Esophagus mucosa (tissue), 1 donor: ENCODE data around the gene TRIM8. TPM values are rescaled to one million over a fixed set of nuclear protein-coding genes. Genes with fewer than 3 reads are reported as not detected.
A peak's percentile ranks its signal among the peaks of the same experiment; 100 is the strongest.

ENCODE experiments used
- ATAC-seq: fragments of 200-7000 bp; cut with Tn5 transposase; one replicate; pipeline ENCODE4 v1.9.1; 2020
- total RNA-seq: library from RNA; stranded (reverse); gene quantifications from one replicate; pipeline ENCODE4 v1.2.4, GENCODE V29; 2023
- donor health status: DM: yes; HTN: yes; CAD: no.

TRIM8 gene, protein sequence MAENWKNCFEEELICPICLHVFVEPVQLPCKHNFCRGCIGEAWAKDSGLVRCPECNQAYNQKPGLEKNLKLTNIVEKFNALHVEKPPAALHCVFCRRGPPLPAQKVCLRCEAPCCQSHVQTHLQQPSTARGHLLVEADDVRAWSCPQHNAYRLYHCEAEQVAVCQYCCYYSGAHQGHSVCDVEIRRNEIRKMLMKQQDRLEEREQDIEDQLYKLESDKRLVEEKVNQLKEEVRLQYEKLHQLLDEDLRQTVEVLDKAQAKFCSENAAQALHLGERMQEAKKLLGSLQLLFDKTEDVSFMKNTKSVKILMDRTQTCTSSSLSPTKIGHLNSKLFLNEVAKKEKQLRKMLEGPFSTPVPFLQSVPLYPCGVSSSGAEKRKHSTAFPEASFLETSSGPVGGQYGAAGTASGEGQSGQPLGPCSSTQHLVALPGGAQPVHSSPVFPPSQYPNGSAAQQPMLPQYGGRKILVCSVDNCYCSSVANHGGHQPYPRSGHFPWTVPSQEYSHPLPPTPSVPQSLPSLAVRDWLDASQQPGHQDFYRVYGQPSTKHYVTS
- 29.1 TPM for total RNA-seq

- ATAC-seq: peak; percentile 0
These were observed at the start of gene TRIM8 for GRCh38 chr10:102644066-102644645. TSS of gene TRIM8 (plus strand) at chr10:102644479. CDS start at chr10:102644618, 139 bp downstream.

- no peak for ATAC-seq
These were observed 49.0 kb upstream of the TRIM8 start for GRCh38 chr10:102595293-102595692.

- ATAC-seq: no peak
These were observed 48.4 kb upstream of the TRIM8 start for GRCh38 chr10:102595897-102596296.

- ATAC-seq: peak; percentile 75
These were observed 47.7 kb upstream of the TRIM8 start for GRCh38 chr10:102596506-102596971.

DNA sequence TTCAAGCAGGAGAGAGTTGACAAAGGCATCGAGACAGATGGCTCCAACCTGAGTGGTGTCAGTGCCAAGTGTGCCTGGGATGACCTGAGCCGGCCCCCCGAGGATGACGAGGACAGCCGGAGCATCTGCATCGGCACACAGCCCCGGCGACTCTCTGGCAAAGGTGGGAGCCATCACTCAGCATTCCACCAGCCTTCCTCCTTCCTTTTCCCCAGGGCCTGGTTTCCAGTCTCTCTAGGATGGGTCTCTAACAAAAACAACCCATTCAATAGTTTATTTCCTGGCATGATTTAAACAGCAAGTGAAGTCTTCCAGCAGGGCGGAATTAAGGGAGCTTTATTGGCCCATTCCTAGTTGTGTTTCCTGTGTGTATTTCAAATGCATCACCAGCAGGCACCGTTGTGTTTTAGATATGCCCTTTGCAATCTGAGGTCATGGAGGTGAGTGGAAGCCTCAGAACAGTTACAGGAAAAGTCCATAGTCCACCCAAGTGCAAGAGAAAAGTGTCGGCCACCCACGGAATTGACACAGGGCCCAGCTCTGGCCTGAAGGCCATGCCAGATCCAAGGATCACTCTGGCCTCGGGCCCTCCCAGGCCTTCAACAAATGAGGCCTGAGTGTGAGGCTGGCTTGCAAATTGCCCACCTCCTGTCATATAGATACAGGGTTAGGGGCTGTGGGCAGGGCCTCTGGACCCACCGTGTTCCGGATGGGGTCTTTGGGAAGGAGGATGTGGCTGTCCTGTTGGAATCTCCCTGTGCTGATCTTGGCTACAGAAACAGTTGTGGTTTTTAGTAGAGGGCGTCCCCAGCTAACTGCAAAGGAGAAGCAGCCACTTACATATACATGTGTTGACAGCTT lies 46.9 kb upstream of the TRIM8 start:
- ATAC-seq: no peak

DNA sequence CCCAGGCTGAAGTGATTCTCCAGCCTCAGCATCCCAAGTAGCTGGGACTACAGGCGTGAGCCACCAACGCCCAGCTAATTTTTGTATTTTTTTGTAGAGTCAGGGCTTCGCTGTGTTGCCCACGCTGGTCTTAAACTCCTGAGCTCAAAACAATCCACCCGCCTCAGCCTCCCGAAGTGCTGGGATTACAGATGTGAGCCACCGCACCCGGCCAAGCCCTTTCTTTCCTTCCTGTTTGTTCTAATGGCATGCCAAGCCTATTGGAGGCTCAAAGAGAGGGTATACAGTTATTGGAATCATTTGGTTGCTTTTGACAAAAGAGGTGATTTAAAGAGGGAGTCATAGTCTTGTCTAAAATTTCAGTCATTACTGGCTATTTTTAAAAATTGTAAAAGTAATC lies 46.0 kb upstream of the TRIM8 start:
- no peak for ATAC-seq

GRCh38 chr10:102599565-102600327 lies 44.5 kb upstream of the TRIM8 start:
- ATAC-seq: peak; percentile 20

GRCh38 chr10:102600816-102601215 lies 43.5 kb upstream of the TRIM8 start:
- no peak for ATAC-seq

DNA sequence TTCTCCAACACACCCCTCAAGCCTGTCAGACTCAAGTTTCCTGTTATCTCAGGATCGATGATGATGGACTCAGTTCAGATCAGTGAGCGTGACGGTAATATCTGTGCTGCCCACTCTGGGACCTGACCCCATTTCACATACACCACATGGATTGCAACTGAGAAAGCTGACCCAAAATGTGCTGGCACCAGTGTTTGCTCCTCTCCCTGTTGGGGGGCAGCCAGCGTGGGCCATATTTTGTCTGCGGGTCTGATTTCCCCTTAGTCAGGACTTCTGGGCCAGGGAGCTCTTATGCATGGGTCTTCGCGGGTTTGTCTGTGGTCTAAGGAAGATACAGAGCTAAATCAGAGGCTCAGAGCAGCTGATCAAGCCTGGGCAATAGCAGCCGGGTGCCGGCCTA lies 42.6 kb upstream of the TRIM8 start:
- ATAC-seq: no peak

DNA sequence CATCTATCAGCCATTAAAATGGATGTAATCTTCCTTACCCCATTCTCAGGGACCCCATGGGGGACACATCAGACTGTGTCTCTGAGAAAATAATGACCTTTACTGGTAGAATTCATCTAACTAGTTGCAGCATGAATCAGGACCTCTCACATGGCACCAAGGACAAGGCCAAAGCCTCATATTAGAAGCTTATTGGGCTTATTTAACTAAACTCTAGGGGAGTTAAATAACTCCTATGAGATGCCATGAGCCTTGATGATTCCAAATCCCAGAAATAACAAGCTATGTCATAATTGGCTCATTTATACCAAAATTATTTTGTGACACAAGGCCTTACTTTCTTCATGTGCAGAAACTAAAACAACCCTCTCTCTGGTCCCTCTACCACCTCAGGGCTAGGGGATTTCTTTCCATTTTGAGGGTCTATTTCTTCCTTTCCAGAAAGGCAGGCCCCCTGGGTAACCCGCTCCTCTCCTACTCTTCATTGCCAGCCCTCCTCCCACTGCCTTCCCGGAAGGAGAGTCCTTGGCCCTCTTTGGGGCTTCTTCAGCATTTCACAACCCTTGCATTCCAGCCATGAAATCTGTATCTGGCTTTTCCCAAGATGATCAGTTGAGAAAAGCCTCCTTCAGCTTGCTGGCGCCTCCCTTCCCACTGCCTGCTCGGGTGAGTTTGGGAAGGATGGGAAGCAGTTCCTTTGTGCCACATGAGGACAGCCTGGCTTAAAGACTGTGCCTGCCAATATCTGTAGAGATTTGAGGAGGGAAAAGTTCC lies 41.8 kb upstream of the TRIM8 start:
- ATAC-seq: no peak

- no peak for ATAC-seq
These were observed 40.3 kb upstream of the TRIM8 start for GRCh38 chr10:102603946-102604345.

DNA sequence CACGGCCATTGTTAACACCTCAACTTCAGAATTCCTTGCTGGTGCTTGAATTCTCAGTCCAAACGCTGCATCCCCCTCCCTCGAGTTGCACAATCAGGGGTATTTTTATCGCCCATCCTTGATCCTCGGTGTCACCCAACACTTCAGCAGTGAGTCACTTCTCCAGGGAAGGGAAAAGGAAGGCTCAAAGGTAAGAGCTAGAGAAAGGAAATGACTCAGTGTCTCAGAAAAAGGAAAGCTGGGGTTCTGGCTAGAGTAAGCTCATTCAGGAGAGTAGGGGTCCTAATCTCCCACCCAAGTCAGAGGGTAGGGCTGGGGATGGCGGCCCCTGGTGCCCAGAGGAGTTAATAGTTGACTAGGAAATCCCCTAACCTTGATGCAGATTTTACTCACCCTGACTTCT lies 39.8 kb upstream of the TRIM8 start:
- ATAC-seq: peak; percentile 52

DNA sequence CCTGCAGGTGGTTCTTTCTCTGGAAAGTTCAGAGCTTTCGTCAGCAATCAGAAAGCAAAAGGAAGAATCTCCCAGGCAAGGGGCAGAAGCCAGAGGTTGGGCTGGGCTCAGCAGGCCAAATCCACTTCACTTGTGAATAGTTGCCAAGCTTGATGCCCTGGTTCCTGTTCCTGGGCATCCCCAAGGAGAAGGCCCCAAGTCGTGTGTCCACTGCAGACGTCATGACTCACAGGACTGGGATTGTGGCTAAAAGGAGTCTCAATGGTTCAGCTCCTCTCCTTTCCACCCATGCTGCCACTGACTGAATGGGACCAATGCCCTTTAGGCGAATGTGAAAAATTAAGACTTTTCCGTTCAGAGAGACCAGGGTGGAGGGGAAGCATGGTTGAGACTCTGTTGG lies 38.6 kb upstream of the TRIM8 start:
- ATAC-seq: no peak

DNA sequence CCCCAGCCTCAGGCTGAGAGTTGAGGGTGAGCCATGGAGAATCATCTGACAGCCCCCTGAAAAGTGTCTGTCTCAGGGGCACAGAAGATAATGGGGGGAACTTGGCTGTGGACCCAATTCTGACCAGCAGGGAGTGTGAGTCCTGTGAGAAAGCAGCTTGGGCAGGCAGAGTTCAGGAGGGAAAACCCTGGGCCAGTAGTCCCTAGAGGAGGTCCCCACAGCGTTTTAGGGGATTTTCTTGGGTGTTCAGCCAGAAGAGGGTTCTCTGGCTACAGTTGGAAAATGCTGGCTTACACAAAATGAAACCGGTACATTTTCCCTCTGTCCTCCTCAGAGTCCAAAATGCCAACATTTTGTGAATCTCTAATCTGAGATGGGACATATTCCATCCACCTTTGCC lies 35.8 kb upstream of the TRIM8 start:
- ATAC-seq: no peak

DNA sequence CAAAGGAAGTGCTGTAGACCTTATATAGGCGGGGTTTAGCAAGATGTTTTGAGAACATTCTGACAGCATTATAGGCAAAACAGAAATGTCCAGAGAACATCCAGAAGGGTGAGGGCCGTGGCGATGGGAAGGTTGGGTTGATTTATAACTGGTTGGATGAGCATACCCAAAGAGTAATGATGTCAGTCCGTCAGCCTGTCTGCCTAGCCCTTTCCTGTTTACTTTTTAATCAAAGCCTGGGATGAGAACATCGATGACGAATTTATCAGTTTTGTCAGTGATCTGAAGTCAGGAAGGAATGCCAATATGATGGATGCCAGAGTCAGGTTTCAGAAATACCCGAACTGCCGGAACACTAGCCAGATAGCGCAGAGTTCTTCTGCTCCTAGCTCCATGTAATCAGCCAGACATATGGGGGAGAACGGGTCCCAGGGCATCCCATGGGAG lies 33.8 kb upstream of the TRIM8 start:
- ATAC-seq: no peak

DNA sequence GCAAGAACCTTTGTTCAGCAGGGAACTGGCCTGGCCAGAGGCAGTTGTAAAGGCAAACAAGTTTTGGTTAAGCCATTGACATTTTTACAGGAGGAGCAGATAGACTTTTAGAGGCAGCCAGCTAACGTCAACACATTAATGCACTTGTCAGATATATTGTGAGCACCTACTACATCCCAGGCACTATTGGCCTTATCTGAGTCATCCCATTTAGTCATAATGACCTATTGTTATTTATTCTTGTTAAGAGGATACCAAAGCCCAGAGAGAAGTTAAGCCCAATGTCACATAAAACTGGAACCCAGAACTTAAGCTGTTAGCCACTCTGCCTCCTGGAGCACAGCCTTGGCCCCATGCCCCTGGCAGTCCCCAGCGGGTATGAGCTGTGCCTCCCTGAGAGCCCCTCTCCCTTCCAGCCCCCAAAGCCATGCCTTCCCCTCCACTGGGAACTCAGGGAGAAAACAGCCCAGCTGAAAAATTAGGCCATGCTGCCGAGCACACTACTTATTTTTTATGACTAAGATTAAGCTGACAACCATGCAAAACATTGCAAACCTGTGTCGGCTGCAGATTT lies 32.7 kb upstream of the TRIM8 start:
- ATAC-seq: peak; percentile 58

- no peak for ATAC-seq
These were observed 31.4 kb upstream of the TRIM8 start for GRCh38 chr10:102612964-102613275.

GRCh38 chr10:102613286-102613685 lies 31.0 kb upstream of the TRIM8 start:
- ATAC-seq: no peak

GRCh38 chr10:102613785-102614184 lies 30.5 kb upstream of the TRIM8 start:
- no peak for ATAC-seq

DNA sequence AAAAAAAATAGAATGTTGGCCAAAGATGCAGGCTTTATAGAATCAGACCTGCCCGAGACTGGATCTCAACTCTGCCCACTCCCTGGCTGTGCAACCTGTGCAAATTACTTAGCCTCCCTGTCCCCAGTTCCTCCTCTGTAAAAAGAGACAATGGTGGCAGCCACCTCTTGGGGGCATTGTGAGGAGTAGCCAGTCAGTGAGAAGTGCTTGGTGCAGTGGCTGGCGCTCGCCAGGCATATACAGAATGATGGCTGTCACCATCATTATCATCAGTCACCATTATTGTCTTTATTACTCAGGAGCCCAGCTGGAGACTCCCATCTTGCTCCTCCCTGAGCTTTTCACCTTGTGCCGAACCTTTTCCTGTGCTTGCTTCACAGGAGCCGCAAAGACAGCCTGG lies 29.4 kb upstream of the TRIM8 start:
- no peak for ATAC-seq

DNA sequence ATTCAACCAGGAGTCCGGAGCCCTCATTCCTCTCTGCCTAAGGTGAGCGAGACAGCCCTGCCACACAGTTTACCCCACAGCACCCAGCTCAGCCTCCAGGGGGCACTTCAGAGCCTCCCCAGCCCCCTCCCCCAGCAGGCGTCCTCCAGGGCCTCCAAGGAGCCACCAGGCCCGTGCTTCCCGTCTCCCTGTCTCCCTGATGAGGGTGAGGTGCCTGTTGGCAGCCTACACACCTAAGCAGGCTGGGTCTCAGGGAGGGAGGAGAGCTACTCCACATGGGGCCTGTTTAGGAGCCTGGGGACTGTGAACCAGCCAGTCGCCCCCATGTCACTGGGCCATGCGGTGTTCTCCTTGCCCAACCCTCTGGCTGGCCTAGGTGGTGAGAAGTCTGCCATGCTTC lies 28.9 kb upstream of the TRIM8 start:
- ATAC-seq: no peak
